NCI-H2081 treated with DMSO at 0.1 percent for 48 hours (cell line): Measurements from ENCODE around the gene TAP2.

Experiments
- DNase-seq: peaks from one replicate; lab custom pipeline; 2025; lab: John Stamatoyannopoulos, UW

The TAP2 gene

GRCh38 chr6:32854376-32855178 lies 16.0 kb upstream of the TAP2 start:
- DNase-seq: no peak

GRCh38 chr6:32853541-32854375 lies 15.2 kb upstream of the TAP2 start, which contains the start of the genes PSMB9 and TAP1:
Gene PSMB9 (plus strand): TSS chr6:32854192. CDS start chr6:32854230, 38 bp downstream.
Gene TAP1 (minus strand): TSS chr6:32853704. CDS start chr6:32853636, 68 bp downstream.
- DNase-seq: no peak

- DNase-seq: no peak
Observed at GRCh38 chr6:32852844-32853540, 14.5 kb upstream of the TAP2 start.

- no peak for DNase-seq
Observed at GRCh38 chr6:32852018-32852843, 13.7 kb upstream of the TAP2 start.

- no peak for DNase-seq
Observed at GRCh38 chr6:32851025-32851424, 12.5 kb upstream of the TAP2 start.

GRCh38 chr6:32849126-32849525 lies 10.6 kb upstream of the TAP2 start:
- no peak for DNase-seq

- DNase-seq: no peak
Observed at GRCh38 chr6:32847795-32848194, 9.3 kb upstream of the TAP2 start.

- DNase-seq: no peak
Observed at GRCh38 chr6:32847004-32847403, 8.5 kb upstream of the TAP2 start.

- no peak for DNase-seq
Observed at GRCh38 chr6:32845384-32845884, 6.9 kb upstream of the TAP2 start.

- DNase-seq: no peak
Observed at GRCh38 chr6:32844839-32845383, 6.4 kb upstream of the TAP2 start.

GRCh38 chr6:32843979-32844838 lies 5.7 kb upstream of the TAP2 start, which contains the start of gene PSMB8:
Gene PSMB8 (minus strand): TSS chr6:32844047. CDS start chr6:32843996, 51 bp downstream.
- peak; percentile 89 for DNase-seq

GRCh38 chr6:32843331-32843978 lies 4.9 kb upstream of the TAP2 start:
- no peak for DNase-seq

GRCh38 chr6:32842690-32843089 lies 4.2 kb upstream of the TAP2 start:
- DNase-seq: no peak

- no peak for DNase-seq
Observed at GRCh38 chr6:32842021-32842650, 3.6 kb upstream of the TAP2 start.

- no peak for DNase-seq
Observed at GRCh38 chr6:32840604-32841246, 2.2 kb upstream of the TAP2 start.

- no peak for DNase-seq
Observed at GRCh38 chr6:32839356-32839755, 817 bp upstream of the TAP2 start.

- no peak for DNase-seq
Observed at GRCh38 chr6:32837651-32838113, 857 bp downstream of the TAP2 start.

- DNase-seq: no peak
Observed at GRCh38 chr6:32836873-32837272, 1.7 kb downstream of the TAP2 start.
